Coronary artery (tissue), 2 donors: ENCODE measurements around the gene NDUFV1.

ENCODE experiments used
- DNase-seq: peaks from one replicate; pipeline ENCODE4 v3.0.0-alpha.2; 2017; ENCODE audit warnings: low spot score
- H3K27ac ChIP-seq, 2 donors: fragments of 200-600 bp; sonication (generic); one replicate each; pipeline ENCODE4 v1.5.1; 2016 to 2019
- H3K4me3 ChIP-seq: fragments of 200-600 bp; sonication (generic); 2 replicates; pipeline ENCODE4 v1.5.1; 2016; ENCODE audit warnings: mild to moderate bottlenecking, moderate library complexity
- CTCF ChIP-seq: fragments of 200-600 bp; sonication (generic); IDR thresholded peaks from one replicate; pipeline ENCODE4 v1.5.1; 2019; ENCODE audit warnings: antibody characterized with exemption

NDUFV1 gene

GRCh38 chr11:67644472-67645418 is 38.0 kb downstream of the NDUFV1 start:
- DNase-seq = no peak
- TF ChIP-seq CTCF = no peak
- Histone ChIP-seq H3K27ac (no peak overlapping the region), H3K4me3 (no peak overlapping the region)

GRCh38 chr11:67645521-67646461 is 39.1 kb downstream of the NDUFV1 start:
- no peak for TF ChIP-seq CTCF
- Histone ChIP-seq H3K27ac (no peak overlapping the region), H3K4me3 (no peak overlapping the region)
- DNase-seq = peak; percentile 36

GRCh38 chr11:67646535-67647336 is 40.0 kb downstream of the NDUFV1 start:
- peak; percentile 64 for DNase-seq
- no peak overlapping the region for H3K4me3 ChIP-seq
- H3K27ac ChIP-seq = no peak overlapping the region
- TF ChIP-seq CTCF = no peak

- DNase-seq = no peak
- no peak overlapping the region for H3K4me3 ChIP-seq
- H3K27ac ChIP-seq = no peak overlapping the region
- no peak for TF ChIP-seq CTCF
These were observed 40.7 kb downstream of the NDUFV1 start for GRCh38 chr11:67647471-67647870.

GRCh38 chr11:67648140-67648795 is 41.5 kb downstream of the NDUFV1 start:
- Histone ChIP-seq H3K4me3 (no peak overlapping the region), H3K27ac (no peak overlapping the region)
- DNase-seq = no peak
- TF ChIP-seq CTCF = no peak
